ENCODE data around the gene ZDHHC7.

GRCh38 chr16:85045641-85046471 is 34.5 kb upstream of the ZDHHC7 start:
- TF ChIP-seq EZH2 (IDR thresholded peaks at IDR 0.05; ENCODE audit: insufficient read depth, poor library complexity, severe bottlenecking): no peak
- TF ChIP-seq EZH2phosphoT487 (IDR thresholded peaks at IDR 0.05; ENCODE audit: insufficient read depth, low read depth): no peak
